HG02840 (cell line): ENCODE data around the gene OSBPL6.
"Not testable (repeated sequence)": the region's sequence is repeated elsewhere in the genome, so short reads cannot be mapped to it uniquely, and the experiment has no call there.

Experiments used
- ATAC-seq: cut with Tn5 transposase; IDR thresholded peaks from one replicate; pipeline ENCODE4 v1.9.1; 2021; ENCODE audit warnings: mild to moderate bottlenecking, moderate library complexity, moderate number of reproducible peaks; ENCODE audit not compliant: unreplicated experiment, low FRiP score

The OSBPL6 gene

DNA sequence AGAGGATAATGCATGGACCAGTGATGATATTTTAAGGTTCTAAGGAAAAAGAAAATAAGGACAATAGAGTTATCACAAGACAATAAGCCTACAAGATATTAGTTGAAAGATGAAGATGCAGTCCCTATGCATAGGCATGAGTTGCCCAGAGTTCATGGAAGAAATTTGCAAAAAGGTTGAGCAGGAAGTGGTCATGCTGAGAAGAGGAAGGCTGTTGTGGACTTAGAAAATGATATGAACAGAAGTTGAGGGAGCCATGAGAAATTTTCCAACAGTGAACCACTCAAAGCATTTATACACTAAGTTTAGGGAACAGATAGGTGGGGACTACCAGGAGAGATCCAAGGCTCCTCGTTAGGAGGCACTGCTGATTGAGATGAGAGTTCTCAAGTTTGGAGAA, 3.5 kb downstream of the OSBPL6 start:
- no peak for ATAC-seq

DNA sequence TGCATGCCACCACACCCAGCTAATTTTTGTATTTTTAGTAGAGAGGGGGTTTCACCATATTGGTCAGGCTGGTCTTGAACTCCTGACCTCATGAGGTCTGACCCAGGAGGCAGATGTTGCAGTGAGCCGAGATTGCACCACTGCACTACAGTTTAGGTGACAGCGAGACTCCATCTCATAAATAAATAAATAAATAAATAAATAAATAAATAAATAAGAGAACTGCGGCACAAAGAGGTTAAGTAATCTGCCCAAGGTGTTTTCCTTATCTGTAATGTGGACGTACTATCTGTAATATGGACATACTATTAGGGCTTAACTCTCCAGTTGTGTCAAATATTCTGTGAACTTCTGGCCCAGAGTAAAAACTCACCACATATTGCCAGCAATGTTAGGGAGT, 4.1 kb downstream of the OSBPL6 start:
- not testable (repeated sequence) for ATAC-seq

DNA sequence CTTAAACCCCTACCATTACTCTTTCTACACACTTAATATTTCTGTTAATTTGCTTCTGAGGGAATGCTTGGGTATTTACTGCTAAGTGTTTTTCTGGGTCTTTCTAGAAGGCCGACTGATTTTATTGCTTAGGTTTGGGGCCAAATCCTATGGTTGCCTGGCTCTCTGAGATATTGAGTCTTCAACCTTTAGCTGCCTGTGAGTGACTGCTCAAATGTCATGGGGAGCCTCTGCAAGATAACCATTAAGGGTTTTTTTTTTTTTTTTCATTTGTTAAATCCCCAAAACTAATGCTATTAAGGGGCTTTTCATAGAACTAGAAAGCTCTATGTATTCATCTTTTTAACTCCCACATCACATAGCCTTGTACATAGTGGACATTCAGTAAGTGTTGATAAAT, 5.0 kb downstream of the OSBPL6 start:
- no peak for ATAC-seq

DNA sequence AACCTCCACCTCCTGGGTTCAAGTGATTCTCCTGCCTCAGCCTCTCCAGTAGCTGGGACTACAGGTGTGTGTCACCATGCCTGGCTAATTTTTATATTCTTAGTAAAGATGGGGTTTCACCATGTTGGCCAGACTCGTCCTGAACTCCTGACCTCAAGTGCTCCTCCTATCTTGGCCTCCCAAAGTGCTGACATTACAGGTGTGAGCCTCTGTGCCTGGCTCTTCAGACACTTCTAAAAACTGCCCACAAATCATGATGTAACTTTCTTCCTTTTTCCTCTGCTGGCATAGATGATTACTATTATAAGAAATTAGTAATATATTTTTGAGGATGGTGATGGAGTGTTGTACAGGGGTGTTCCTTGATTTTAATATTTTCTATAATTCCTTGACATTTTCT, 6.0 kb downstream of the OSBPL6 start:
- no peak for ATAC-seq

DNA sequence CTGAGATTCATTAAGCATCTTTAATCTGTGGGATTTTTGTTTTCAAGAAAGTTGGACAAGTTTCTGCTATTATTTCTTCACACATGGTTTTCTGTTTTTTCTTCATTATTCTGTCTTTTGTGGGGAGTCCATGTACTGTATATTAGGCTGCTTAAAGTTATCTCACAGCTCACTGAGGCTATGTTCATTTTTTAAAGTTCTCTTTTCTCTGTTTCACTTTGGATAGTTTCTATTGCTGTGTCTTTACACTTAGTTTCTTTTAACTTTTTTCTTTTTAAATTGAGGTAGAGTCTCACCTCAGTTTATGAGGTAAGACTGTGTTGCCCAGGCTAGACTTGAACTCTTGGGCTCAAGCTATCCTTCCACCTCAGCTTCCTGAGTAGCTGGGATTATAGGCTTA, 8.6 kb downstream of the OSBPL6 start:
- no peak for ATAC-seq

DNA sequence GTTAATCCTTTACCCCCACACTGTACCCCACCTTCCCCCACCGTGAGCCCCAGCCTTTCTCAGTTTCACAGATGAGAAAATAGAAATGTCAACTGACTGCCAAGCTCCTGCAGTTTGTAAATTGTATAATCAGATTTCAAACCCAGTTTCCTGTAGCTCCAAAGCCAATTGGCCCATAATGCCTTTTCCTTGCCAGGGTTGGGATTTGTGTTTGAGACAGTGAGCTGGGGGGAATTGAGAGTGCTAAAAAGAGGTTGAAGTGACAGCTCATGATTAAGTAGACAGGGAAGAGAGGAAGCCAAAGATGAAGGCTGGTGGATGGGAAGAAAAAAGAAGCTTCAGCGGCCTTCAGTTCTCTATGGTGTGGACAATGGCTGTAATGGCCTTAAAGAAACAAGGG, 10.7 kb downstream of the OSBPL6 start:
- no peak for ATAC-seq

DNA sequence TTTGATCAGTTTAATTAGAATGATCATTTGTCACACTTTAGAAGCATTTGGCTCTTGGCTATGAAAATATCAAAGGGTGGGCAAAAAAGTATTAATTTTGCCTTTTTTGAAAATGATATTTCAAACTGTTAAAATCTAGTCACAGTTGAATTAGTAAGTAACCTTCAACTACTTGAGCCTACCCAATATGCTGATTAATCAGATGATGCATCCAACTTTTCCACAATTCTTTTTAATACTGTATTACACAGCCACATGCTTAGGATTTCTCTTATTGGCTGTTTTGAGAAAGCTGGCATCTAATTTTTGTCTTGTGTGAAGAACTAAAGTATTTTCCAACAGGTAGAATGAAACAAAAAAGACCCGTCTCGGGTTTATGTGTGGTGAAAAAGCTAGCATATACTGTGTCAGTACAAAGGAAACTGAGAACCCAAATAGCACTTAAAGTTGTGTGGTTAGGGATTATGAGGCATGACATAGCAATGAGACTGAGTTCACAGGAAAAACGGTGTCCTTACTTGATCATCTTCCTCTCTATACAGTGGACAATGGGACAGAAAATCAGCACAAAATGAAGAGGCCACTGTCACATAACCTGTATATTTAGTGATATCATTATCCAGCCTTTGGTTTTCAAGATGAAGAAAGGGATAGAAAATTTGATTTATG, 11.7 kb downstream of the OSBPL6 start:
- ATAC-seq = no peak

DNA sequence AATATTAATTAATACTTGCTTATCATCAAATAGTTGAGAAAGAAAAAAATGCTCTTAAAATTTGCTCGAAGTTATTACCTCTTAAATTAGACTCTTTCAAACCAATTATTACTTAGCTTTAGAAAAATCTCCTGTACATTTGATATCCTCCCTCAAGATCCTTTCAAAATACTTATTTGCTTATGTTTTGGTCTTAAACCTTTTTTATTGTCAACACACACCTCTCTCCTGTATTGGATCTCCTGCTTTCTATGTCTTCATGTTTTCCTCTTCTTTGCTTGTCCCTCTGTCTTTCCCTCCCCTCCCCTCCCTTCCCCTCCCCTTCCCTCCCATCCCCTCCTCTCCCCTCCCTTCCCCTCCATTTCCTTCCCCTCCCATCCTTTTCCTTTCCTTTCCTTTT, 14.0 kb downstream of the OSBPL6 start:
- ATAC-seq = no peak

DNA sequence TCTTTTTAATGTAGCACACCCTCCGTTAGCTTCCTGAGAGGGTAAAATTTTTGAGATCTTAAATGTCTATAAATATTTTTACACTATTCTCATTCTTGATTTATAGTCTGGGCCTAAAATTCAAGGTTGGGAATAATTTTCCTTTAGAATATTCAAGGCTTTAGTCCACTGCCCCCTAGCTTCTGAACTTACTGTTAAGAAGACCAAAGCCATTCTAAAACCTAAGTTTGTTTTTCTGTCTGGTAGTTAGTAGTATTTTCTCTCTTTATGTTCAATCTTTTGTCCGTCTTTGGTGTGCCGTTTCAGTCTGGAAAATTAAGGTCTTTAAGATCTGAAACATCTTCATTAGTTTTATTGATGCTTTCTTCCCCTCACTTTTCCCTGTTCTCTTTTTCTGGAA, 14.5 kb downstream of the OSBPL6 start:
- ATAC-seq = no peak

DNA sequence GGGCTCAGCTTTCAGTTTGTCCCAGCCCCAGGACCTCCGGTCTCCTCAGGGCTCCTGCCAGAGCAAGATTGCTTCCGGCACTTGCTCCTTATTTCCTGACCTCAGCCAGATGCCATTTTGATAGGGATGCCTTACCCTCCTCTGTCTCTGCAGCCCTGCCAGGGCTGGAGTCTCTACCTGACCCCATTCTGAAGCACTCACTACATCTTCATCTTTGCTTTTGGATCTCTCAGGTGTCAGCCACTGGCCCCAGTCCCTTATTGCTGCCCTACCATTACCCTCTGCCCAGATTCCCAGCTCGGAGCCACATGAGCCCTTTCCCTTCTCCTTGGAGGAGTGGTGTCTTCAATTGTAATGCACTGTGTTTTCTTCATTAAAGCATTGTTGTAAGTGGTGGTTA, 17.1 kb downstream of the OSBPL6 start:
- ATAC-seq = no peak

DNA sequence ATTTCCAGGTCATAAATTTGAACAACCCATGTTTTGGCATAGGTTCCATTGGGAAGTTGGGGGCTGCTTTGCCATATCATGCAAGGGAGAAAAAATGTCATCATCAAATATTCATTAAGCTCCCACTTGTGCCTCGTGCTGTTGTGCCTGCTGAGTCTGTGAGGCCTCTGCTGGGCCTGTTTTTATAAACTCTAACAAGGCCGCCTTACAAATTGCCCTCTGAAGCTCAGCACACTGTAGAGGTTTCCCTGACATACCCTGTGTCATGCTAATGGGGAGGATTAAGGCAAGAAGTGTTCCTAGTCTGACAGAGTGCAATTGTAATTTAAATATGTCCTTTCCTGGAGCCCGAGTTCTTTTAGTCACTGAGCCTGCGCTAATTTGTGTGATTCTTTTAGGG, 17.6 kb downstream of the OSBPL6 start:
- no peak for ATAC-seq

DNA sequence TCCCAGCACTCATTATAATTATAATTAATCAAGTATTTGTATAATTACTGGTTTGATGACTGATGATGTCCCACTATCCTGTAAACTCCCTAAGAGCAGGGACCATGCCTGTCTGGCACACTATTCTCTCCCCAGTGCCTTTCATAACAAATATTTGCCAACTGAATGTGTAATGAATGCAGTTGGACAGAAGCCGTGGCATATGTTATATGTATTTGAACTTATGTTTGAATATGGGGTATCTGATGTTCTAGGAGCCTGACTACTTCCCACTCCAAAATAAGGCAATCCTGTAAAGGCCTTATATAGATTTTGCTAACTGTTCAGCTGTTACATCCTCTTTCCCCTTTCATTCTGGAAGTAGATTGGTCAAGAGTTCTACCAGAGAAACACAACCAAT, 19.7 kb downstream of the OSBPL6 start:
- ATAC-seq = no peak

DNA sequence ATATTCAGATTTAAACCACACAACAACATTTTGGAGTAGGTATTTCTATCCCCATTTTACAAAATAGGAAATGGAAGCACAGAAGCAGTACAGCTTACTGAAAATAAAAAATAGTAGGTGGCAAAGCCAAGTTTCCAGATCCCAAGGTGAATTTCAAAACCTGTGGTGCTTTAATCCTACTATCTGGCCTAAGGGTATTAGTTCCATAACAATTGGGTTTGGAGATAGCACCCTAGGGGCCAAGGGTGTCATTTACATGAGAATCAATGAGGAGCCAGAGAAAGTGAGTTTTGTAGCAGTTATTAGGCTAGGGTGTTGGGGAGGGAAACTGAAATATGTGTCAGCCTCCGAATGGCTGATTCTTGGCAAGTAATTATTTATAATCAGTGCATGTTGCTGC, 24.9 kb downstream of the OSBPL6 start:
- ATAC-seq = no peak

DNA sequence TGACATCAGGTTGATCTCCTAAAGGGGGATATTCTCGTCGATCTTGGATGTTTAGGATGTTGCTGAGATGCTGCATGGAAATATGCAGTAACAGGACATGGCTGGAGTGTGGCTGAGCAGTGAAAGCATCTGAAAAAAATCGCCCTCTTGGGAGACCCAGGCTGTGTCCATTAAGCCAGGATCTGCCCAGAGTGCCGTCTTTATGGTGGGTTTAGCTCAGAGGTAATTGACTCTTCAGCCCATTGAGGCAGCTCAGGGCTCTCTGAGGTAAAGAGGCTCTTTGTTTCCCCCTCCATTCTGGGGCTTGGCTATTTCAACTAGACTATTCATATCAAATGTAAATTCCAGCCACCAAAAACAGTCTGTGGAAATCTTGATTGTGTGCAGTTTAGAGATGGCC, 26.5 kb downstream of the OSBPL6 start:
- ATAC-seq = no peak

DNA sequence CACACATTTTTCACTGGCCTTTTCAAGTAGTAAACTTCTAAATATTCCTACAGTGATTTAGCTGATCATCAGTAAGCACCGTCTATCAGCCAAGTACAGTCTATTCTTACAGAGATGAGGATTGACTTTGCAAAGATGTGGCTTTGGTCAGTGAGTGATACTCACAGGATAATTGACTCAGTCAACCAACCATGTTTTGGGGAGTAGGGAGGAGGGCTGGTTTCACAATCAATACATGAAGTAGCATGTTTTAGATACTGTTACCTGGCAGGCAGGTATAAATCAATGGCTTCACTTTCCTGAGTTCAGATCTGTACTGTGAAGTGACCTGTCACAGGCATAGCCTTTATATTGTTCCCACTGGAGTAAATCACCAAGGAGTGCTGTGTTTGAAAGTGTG, 27.2 kb downstream of the OSBPL6 start:
- no peak for ATAC-seq

DNA sequence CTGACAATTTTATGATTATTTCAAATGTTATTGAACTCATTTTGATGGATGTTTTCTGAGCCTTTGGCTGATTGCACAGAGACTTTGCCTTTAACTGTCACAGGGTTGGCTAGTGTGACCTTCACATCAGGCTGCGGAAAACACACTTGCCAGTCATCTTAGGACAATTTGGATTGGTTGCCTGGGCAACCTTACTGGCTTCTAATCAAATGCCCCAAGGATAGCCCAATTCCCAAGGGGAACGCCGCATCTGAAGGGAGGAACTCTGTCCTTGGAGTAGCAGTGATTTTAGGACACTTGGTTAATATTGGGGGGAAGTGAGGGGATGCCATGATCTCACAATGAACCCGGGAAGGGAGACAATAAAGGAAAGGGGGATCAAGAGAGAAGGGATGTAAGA, 29.5 kb downstream of the OSBPL6 start:
- ATAC-seq = no peak

DNA sequence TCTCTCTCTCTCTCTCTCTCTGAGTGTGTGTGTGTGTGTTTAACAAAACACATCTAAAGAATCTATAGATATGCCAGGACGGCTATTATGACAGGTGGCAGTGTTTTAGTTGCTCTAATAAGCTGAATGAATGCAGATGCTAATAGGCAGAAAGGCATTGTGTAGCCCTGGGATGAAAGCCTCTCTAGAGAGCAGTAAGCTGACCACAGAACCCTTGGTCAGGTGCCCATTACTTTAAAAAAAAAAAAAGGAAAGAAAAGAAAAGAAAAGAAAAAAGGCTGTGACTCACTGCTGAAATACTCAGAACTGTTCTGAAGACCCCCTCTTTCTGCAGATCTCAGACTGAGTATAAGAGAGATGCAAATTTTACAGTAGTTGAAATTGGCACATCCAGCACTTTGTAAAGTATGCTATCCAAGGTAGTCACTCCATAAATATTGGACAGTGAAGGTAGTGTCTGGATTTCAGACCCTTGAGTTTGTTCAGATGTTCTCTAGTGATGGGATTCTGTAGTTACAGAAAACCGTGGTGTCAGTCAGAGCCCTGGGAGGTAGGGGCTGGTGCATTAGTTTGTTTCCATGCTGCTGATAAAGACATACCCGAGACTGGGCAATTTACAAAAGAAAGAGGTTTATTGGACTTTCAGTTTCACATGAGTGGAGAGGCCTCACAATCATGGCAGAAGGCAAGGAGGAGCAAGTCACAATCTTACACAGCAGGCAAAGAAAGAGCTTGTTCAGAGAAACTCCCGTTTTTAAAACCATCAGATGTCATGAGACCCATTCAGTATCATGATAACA, 30.9 kb downstream of the OSBPL6 start:
- no peak for ATAC-seq

DNA sequence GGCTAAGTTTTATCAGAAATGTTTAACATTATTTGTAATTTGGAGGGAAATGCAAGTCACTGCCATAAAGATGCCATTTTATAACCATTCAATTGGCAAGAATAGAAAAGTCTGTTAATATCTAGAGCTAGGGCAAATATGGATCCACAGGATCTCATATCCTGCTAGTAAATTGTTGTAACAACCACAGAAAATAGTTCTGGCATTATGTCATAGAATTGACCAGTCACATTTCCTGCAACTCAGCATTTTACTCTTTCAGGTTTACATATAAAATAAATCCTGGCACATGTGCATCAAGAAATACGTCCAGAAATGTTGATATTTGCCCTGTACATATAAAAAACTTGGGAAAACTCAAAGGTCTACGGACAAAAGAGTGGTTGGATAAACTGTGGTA, 32.9 kb downstream of the OSBPL6 start:
- no peak for ATAC-seq

DNA sequence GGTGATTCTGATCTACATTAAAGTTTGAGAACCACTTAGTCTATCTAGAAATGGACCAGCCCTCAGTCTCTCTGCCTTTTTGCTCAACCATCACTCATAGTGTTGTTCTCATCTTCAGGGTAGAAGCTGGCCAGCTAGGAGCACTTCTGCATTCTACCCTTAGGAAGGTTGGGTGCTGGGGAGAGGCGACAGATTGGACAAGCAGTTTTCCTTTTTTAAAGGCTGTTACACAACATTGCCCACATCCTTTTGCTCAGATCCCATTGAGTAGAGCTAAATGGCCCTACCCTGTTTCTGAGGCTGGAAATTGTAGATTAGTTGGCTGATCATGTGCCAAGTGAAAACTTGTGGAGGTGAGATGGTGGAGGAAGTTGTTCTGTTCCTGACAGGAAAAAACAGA, 35.6 kb downstream of the OSBPL6 start:
- no peak for ATAC-seq

DNA sequence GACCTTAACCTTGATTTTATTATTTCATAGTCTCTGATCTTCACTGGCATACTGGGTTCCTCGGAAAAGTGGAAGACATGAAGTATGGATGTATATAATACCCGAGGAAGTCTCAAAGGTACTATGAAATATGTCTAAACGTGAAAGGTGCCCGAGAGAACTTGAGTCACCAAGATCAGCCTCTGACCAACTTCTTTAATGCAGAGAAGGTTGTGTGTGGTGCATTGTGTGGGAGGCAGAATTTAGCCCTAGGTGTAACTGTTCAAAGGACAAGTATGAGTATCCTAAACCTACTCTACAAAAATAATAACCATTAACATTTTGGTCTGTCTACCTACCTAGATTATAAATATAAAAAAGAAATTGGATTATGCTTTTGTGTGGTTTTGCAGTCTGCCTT, 36.1 kb downstream of the OSBPL6 start:
- no peak for ATAC-seq

DNA sequence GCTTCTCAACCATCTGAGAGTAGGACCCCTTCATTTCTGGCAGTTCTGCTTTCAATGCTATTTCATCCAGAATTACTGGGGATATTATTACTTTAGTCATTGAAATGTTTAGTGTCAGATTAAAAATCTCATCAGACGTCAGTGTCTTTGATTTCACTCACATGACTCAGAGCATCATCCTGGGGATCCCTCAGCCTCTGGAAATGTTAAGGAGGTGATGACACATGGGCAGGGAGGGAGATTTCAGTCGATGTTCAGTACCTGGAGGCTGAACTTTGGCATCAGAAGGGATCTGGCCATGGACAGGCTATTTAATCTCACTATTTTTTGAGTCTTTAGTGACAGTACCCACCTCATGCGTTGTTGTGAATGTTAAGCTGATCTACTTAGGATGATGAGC, 39.1 kb downstream of the OSBPL6 start:
- no peak for ATAC-seq

DNA sequence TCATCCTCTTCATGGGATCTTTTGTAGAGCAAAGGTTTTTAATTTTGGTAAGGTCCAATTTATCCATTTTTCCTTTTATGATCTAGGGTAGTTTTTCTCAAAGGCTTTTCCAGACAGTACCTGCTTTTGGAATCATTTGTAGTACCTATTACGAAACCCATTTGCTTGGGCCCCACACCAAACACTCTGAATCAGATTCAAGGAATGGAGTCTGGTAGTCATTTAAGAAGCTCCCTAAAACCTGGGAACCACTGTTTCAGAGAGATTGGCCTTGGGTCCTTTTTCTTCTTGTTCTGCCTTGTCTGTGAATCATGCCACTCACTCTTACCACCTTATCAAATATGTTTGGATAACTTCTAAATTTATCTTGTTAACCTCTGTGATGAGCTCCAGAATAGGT, 40.3 kb downstream of the OSBPL6 start:
- ATAC-seq = no peak
